LNCAP (cell line): ENCODE measurements around the gene PPP6R1.

Experiments used
- CTCF ChIP-seq: fragments of 450-650 bp; IDR thresholded peaks from 2 replicates; pipeline ENCODE4 v1.5.1; 2017; ENCODE audit warnings: mild to moderate bottlenecking

The PPP6R1 gene

GRCh38 chr19:55199620-55200204, 59.1 kb downstream of the PPP6R1 start:
- no peak for TF ChIP-seq CTCF

GRCh38 chr19:55198651-55199050, 60.2 kb downstream of the PPP6R1 start:
- no peak for TF ChIP-seq CTCF

GRCh38 chr19:55197528-55197927, 61.3 kb downstream of the PPP6R1 start:
- TF ChIP-seq CTCF = no peak

GRCh38 chr19:55196803-55197202, 62.0 kb downstream of the PPP6R1 start:
- no peak for TF ChIP-seq CTCF

- TF ChIP-seq CTCF = no peak
These were observed 65.3 kb downstream of the PPP6R1 start for GRCh38 chr19:55193481-55193880.

- TF ChIP-seq CTCF = no peak
These were observed 69.4 kb downstream of the PPP6R1 start for GRCh38 chr19:55189403-55189835.

- TF ChIP-seq CTCF = no peak
These were observed 70.2 kb downstream of the PPP6R1 start for GRCh38 chr19:55188625-55189024.

GRCh38 chr19:55186080-55186479, 72.7 kb downstream of the PPP6R1 start:
- no peak for TF ChIP-seq CTCF
